Skin of body (tissue), 2 donors: ENCODE data around the gene PLEKHA8. TPM values are rescaled to one million over a fixed set of nuclear protein-coding genes. Genes with fewer than 3 reads are reported as not detected.
A peak's percentile ranks its signal among the peaks of the same experiment; 100 is the strongest.

ENCODE experiments used
- DNase-seq: peaks from one replicate; lab custom pipeline; 2025; lab: John Stamatoyannopoulos, UW
- total RNA-seq: library from RNA; depleted of rRNA; stranded (reverse); fragments of >200 nt; gene quantifications from one replicate; pipeline ENCODE4 v1.2.3, GENCODE V29; 2014

PLEKHA8 gene
- total RNA-seq, 1 donor from 2014 or later, result 13.9 TPM

- no peak for DNase-seq
Measured at GRCh38 chr7:30166155-30166840, 138.1 kb downstream of the PLEKHA8 start.

GRCh38 chr7:30166841-30167235, 138.6 kb downstream of the PLEKHA8 start:
- DNase-seq, result no peak

GRCh38 chr7:30167901-30168300, 139.7 kb downstream of the PLEKHA8 start:
- no peak for DNase-seq

GRCh38 chr7:30168835-30169573, 140.8 kb downstream of the PLEKHA8 start:
- DNase-seq, result peak; percentile 63

- no peak for DNase-seq
Measured at GRCh38 chr7:30169579-30169978, 141.4 kb downstream of the PLEKHA8 start.

GRCh38 chr7:30170476-30171205, 142.4 kb downstream of the PLEKHA8 start:
- no peak for DNase-seq

- no peak for DNase-seq
Measured at GRCh38 chr7:30171766-30172447, 143.7 kb downstream of the PLEKHA8 start.

GRCh38 chr7:30172451-30172850, 144.2 kb downstream of the PLEKHA8 start:
- DNase-seq, result no peak

- DNase-seq, result peak; percentile 78
Measured at GRCh38 chr7:30173058-30173897, 145.1 kb downstream of the PLEKHA8 start.

- DNase-seq, result no peak
Measured at GRCh38 chr7:30175180-30175579, 147.0 kb downstream of the PLEKHA8 start.

GRCh38 chr7:30175636-30176147, 147.5 kb downstream of the PLEKHA8 start:
- DNase-seq, result no peak

GRCh38 chr7:30176463-30177109, 148.4 kb downstream of the PLEKHA8 start:
- no peak for DNase-seq

GRCh38 chr7:30177186-30177585, 149.0 kb downstream of the PLEKHA8 start:
- no peak for DNase-seq

- DNase-seq, result no peak
Measured at GRCh38 chr7:30177965-30178364, 149.8 kb downstream of the PLEKHA8 start.

- DNase-seq, result no peak
Measured at GRCh38 chr7:30178748-30179436, 150.7 kb downstream of the PLEKHA8 start.
